ENCODE data around the gene SLC15A4.

- TF ChIP-seq POLR2A (IDR thresholded peaks at IDR 0.05; ENCODE audit: low read depth, low read length) (no peak), POLR2AphosphoS5 (IDR thresholded peaks at IDR 0.05; ENCODE audit: low read depth, low read length) (no peak), TAF1 (IDR thresholded peaks at IDR 0.05; ENCODE audit: borderline replicate concordance, low read depth, low read length) (no peak)
Measured at GRCh38 chr12:128789356-128789929, 34.3 kb downstream of the SLC15A4 start.
